ENCODE results near the gene KIR3DL3. TPM values are rescaled to one million over a fixed set of nuclear protein-coding genes. Genes with fewer than 3 reads are reported as not detected.
"Not testable (repeated sequence)": the region's sequence is repeated elsewhere in the genome, so short reads cannot be mapped to it uniquely, and the experiment has no call there.

The KIR3DL3 gene
- total RNA-seq, 2 donors from 2014 or later: not detected

DNA sequence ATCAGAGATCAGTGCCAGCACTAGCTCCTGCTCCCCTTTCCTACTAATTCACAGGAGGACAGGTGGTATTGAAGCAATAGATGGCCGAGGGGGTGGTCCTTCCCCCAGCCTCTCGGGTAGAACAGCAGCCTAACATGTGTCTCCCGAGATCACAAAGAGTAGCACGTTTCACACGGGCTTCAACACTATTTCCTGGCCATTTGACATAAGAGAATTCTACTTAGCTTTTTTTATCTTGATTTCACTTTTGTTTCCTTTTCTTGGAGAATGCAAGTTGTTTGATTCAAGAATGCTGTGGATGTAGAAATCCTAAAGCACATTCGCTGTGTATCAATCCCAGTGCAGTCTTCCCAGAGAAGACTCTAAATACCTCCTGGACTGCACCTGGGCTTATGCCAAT is 26.0 kb downstream of the KIR3DL3 start:
- not testable (repeated sequence) for H3K4me1 Mint-ChIP-seq; H3K27ac Mint-ChIP-seq; H3K9me3 Mint-ChIP-seq; H3K36me3 Mint-ChIP-seq (ENCODE audit: low read depth); H3K4me3 Mint-ChIP-seq; ATAC-seq (replicated peaks)
- H3K27me3 Mint-ChIP-seq: peaks cover 14% of the 10 kb centered on the region

DNA sequence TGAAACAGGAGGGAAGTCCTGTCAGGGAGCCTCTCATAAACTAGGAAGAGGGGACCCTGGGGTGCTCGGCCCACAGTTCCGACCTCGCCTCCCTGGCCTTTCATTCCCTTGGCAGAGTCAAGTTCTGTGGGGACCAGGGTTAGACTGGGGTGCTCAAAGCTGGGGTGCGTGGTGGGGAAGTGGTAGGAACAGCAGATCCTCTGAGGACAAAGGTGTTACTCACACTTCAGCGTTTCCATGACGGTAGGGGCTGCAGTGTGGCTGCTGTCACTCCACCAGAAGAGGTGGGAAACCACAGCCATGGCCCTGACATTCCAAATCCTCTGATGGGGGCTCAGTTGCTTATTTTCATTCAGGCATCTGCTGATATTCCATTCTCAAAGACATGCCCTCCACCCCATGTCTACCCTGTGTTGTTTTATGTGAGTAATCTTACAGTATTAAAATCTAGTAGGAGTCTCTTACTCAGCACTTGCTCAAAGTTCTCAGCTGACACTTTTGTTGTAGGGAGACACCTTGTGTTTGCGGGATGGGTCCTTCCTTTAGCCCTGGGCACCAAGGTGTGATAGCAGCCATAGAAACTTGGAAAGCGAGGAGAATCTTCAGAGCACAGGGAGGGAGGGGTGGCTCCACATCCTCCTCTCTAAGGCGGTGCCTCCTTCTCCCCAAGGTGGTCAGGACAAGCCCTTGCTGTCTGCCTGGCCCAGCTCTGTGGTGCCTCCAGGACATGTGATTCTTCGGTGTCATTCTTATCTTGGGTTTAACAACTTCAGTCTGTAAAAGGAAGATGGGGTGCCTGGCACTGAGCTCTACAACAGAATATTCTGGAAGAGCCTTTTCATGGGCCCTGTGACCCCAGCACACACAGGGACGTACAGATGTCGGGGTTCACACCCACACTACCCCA is 32.2 kb downstream of the KIR3DL3 start:
- not testable (repeated sequence) for H3K27ac Mint-ChIP-seq; H3K27me3 Mint-ChIP-seq; H3K4me3 Mint-ChIP-seq; H3K36me3 Mint-ChIP-seq (ENCODE audit: low read depth); H3K4me1 Mint-ChIP-seq; H3K9me3 Mint-ChIP-seq; ATAC-seq (replicated peaks)

DNA sequence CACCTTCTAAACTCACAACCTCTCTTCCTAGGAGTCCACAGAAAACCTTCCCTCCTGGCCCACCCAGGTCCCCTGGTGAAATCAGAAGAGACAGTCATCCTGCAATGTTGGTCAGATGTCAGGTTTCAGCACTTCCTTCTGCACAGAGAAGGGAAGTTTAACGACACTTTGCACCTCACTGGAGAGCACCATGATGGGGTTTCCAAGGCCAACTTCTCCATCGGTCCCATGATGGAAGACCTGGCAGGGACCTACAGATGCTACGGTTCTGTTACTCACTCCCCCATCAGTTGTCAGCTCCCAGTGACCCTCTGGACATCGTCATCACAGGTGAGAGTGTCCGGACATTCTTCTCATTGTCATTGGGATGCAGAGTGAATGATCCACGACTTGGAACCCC is 34.3 kb downstream of the KIR3DL3 start:
- H3K9me3 Mint-ChIP-seq; H3K4me3 Mint-ChIP-seq; ATAC-seq (replicated peaks); H3K36me3 Mint-ChIP-seq (ENCODE audit: low read depth); H3K4me1 Mint-ChIP-seq; H3K27me3 Mint-ChIP-seq; H3K27ac Mint-ChIP-seq: not testable (repeated sequence)

DNA sequence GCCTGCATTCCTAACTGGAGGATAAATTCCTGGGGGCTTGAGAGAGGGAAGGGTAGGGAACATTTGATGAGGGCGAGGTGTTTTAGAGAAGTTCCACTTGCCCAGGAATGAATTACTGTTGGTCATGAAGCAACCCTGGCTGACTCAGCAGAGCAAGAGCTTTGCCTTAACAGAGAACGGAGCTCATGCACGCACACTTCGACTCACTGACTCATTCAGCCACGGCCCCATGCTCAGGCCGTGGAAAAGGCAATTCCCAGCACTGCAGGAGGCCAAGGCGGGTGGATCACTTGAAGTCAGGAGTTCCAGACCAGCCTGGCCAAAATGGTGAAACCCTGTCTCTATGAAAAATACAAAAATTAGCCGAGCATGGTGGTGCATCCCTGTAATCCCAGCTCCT is 40.0 kb downstream of the KIR3DL3 start:
- H3K4me3 Mint-ChIP-seq; H3K27ac Mint-ChIP-seq; H3K36me3 Mint-ChIP-seq (ENCODE audit: low read depth); H3K27me3 Mint-ChIP-seq; H3K9me3 Mint-ChIP-seq; H3K4me1 Mint-ChIP-seq; ATAC-seq (replicated peaks): not testable (repeated sequence)

DNA sequence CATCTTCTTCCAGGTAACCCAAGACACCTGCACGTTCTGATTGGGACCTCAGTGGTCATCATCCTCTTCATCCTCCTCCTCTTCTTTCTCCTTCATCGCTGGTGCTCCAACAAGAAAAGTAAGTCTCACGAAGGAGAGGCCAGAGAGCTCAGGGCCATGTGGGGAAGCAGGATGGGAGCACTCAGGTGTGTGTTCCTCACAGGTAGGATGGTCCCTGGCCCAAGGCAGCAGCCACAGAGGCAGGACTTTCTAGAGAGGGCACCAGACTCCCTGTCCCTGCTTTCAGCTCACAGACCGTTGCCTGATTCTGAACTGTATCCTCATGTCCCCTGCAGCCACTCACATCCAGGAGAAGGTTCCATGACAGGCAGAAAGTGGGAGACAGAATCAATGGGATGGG is 42.2 kb downstream of the KIR3DL3 start:
- H3K27me3 Mint-ChIP-seq; H3K9me3 Mint-ChIP-seq; H3K27ac Mint-ChIP-seq; H3K4me1 Mint-ChIP-seq; H3K4me3 Mint-ChIP-seq; H3K36me3 Mint-ChIP-seq (ENCODE audit: low read depth); ATAC-seq (replicated peaks): not testable (repeated sequence)

DNA sequence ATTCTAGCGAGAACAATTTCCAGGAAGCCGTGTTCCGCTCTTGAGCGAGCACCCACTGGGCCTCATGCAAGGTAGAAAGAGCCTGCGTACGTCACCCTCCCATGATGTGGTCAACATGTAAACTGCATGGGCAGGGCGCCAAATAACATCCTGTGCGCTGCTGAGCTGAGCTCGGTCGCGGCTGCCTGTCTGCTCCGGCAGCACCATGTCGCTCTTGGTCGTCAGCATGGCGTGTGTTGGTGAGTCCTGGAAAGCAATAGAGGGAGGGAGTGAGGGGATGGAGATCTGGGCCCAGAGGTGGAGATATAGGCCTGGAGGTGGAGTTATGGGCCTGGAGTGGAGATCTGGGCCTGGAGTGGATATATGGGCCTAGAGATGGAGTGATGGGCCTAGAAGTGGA is 45.4 kb downstream of the KIR3DL3 start, which contains the start of gene KIR2DL1:
TSS of gene KIR2DL1 (plus strand) at position 148 of the 400 bp plus-strand sequence. CDS start at position 206, 58 bp downstream.
- not testable (repeated sequence) for H3K27ac Mint-ChIP-seq; H3K27me3 Mint-ChIP-seq; H3K4me3 Mint-ChIP-seq; H3K9me3 Mint-ChIP-seq; H3K36me3 Mint-ChIP-seq (ENCODE audit: low read depth); ATAC-seq (replicated peaks); H3K4me1 Mint-ChIP-seq

DNA sequence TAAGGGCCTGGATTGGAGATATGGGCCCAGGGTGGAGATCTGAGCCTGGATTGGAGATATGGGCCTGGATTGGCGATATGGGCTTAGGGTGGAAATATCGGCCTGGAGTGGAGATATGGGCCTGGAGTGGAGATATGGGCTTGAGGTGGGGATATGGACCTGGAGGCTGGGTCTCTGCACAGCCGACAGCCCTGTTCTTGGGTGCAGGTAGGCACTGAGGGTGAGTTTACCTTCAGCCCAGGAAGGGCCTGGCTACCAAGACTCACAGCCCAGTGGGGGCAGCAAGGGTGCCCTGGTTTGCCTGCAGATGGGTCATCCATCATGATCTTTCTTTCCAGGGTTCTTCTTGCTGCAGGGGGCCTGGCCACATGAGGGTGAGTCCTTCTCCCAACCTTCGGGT is 46.3 kb downstream of the KIR3DL3 start:
- H3K27me3 Mint-ChIP-seq; ATAC-seq (replicated peaks); H3K9me3 Mint-ChIP-seq; H3K4me3 Mint-ChIP-seq; H3K27ac Mint-ChIP-seq; H3K4me1 Mint-ChIP-seq; H3K36me3 Mint-ChIP-seq (ENCODE audit: low read depth): not testable (repeated sequence)

DNA sequence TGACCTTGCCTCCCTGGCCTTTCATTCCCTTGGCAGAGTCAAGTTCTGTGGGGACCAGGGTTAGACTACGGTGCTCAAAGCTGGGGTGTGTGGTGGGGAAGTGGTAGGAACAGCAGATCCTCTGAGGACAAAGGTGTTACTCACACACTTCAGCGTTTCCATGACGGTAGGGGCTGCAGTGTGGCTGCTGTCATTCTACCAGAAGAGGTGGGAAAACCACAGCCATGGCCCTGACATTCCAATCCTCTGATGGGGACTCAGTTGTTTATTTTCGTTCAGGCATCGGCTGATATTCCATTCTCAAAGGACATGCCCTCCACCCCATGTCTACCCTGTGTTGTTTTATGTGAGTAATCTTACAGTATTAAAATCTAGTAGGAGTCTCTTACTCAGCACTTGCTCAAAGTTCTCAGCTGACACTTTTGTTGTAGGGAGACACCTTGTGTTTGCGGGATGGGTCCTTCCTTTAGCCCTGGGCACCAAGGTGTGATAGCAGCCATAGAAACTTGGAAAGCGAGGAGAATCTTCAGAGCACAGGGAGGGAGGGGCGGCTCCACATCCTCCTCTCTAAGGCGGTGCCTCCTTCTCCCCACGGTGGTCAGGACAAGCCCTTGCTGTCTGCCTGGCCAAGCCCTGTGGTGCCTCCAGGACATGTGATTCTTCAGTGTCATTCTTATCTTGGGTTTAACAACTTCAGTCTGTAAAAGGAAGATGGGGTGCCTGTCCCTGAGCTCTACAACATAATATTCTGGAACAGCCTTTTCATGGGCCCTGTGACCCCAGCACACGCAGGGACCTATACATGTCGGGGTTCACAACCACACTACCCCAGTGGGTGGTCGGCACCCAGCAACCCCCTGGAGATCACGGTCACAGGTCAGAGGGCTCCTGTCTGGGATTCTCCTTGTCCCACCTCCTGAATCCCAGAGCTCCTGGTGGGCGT is 47.0 kb downstream of the KIR3DL3 start:
- H3K27ac Mint-ChIP-seq; H3K36me3 Mint-ChIP-seq (ENCODE audit: low read depth); ATAC-seq (replicated peaks); H3K4me1 Mint-ChIP-seq; H3K9me3 Mint-ChIP-seq; H3K4me3 Mint-ChIP-seq; H3K27me3 Mint-ChIP-seq: not testable (repeated sequence)

DNA sequence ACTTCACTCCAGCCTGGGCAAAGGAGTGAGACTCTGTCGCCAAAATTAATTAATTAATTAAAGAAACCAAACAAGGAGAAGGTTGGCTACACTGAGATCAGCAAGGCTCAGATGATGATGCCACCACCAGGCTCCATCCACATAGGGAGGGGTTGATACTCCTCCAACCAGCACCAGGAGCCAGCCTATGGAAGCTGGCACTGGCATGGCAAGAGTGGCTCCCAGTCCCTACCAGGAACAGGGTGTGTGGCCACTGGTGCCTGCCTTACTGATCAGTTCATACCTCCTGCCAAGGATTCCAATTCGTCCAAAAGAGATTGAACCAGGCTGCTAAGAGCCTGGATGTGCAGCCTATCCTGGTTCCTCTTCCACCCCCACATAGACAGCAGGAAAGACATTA is 48.4 kb downstream of the KIR3DL3 start:
- H3K27ac Mint-ChIP-seq; H3K9me3 Mint-ChIP-seq; H3K4me3 Mint-ChIP-seq; H3K27me3 Mint-ChIP-seq; H3K4me1 Mint-ChIP-seq; H3K36me3 Mint-ChIP-seq (ENCODE audit: low read depth); ATAC-seq (replicated peaks): not testable (repeated sequence)

DNA sequence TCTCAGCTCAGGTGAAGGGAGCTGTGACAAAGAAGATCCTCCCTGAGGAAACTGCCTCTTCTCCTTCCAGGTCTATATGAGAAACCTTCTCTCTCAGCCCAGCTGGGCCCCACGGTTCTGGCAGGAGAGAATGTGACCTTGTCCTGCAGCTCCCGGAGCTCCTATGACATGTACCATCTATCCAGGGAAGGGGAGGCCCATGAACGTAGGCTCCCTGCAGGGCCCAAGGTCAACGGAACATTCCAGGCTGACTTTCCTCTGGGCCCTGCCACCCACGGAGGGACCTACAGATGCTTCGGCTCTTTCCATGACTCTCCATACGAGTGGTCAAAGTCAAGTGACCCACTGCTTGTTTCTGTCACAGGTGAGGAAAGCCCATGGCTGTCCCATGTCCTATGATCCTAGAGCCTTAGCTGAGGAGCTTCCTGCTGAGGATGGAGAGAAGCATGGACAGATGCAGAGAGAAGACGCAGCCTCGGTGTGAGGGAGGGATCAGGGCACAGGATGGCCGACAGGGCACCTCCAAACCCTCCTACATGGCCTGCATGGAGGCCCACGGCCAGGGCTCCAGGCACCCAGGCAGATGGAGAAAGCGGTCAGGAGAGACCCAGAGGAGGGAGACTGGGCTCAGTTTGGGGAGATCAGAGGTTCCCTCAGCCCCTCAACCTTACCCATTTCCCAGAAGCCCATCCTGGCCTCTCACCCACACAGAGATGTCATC is 51.0 kb downstream of the KIR3DL3 start:
- H3K4me3 Mint-ChIP-seq; H3K36me3 Mint-ChIP-seq (ENCODE audit: low read depth); H3K4me1 Mint-ChIP-seq; H3K27ac Mint-ChIP-seq; H3K9me3 Mint-ChIP-seq; H3K27me3 Mint-ChIP-seq; ATAC-seq (replicated peaks): not testable (repeated sequence)

DNA sequence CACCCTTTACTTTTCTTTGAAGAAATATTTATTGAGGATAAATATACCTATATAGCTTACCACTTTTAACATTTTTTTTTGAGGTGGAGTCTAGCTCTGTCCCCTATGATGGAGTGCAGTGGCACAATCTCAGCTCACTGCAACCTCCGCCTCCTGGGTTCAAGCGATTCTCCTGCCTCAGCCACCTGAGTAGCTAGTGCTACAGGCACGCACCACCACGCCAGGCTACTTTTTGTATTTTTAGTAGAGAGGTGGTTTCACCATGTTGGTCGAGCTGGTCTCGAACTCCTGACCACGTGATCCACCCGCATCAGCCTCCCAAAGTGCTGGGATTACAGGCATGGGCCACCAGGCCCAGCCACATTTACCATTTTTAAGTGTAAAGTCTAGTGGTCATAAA is 51.6 kb downstream of the KIR3DL3 start:
- H3K27me3 Mint-ChIP-seq; H3K4me3 Mint-ChIP-seq; ATAC-seq (replicated peaks); H3K36me3 Mint-ChIP-seq (ENCODE audit: low read depth); H3K4me1 Mint-ChIP-seq; H3K27ac Mint-ChIP-seq; H3K9me3 Mint-ChIP-seq: not testable (repeated sequence)

DNA sequence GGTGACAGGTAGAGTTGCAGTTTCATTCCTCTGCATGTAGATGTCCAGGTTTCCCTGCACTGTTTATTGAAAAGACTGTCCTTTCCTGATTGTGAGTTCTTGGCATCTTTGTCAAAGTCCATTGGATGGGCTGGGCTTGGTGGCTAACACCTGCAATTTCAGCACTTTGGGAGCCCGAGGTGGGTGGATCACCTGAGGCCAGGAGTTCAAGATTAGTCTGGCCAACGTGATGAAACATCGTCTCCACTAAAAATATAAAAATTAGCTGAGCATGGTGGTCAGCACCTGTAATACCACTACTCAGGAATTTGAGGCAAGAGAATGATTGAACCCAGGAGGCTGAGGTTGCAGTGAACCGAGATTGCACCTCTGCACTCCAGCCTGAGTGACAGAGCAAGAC is 53.6 kb downstream of the KIR3DL3 start:
- not testable (repeated sequence) for H3K4me3 Mint-ChIP-seq; ATAC-seq (replicated peaks); H3K27ac Mint-ChIP-seq; H3K4me1 Mint-ChIP-seq; H3K27me3 Mint-ChIP-seq; H3K36me3 Mint-ChIP-seq (ENCODE audit: low read depth); H3K9me3 Mint-ChIP-seq

DNA sequence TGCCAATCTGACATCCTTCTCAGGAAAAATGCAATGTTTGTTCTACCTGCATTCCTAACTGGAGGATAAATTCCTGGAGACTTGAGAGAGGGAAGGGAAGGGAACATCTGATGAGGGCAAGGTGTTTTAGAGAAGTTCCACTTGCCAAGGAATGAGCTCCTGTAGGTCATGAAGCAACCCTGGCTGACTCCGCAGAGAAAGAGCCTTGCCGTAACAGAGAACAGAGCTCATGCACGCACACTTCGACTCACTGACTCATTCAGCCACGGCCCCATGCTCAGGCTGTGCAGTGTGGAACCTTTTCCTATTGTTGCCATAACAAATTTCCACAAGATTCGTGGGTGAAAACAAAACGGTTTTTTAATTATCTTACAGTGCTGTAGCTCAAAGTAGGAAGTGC is 54.7 kb downstream of the KIR3DL3 start:
- peaks cover 13% of the 10 kb centered on the region for H3K27me3 Mint-ChIP-seq
- H3K4me1 Mint-ChIP-seq; H3K27ac Mint-ChIP-seq; H3K36me3 Mint-ChIP-seq (ENCODE audit: low read depth); H3K4me3 Mint-ChIP-seq; ATAC-seq (replicated peaks); H3K9me3 Mint-ChIP-seq: not testable (repeated sequence)

DNA sequence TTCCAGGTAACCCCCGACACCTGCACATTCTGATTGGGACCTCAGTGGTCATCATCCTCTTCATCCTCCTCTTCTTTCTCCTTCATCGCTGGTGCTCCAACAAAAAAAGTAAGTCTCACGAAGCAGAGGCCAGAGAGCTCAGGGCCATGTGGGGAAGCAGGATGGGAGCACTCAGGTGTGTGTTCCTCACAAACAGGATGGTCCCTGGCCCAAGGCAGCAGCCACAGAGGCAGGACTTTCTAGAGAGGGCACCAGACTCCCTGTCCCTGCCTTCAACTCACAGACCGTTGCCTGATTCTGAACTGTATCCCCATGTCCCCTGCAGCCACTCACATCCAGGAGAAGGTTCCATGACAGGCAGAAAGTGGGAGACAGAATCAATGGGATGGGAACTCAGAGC is 58.7 kb downstream of the KIR3DL3 start:
- H3K4me3 Mint-ChIP-seq; H3K36me3 Mint-ChIP-seq (ENCODE audit: low read depth); H3K4me1 Mint-ChIP-seq; H3K27ac Mint-ChIP-seq; ATAC-seq (replicated peaks); H3K9me3 Mint-ChIP-seq: not testable (repeated sequence)
- H3K27me3 Mint-ChIP-seq: peaks cover 21% of the 10 kb centered on the region

All from activated T-helper 17 cell treated with anti-CD3 and anti-CD28 coated beads, Interleukin-2, amount 50 U/mL, for 72 hours (primary cell).